Heart left ventricle (tissue), 16 donors: ENCODE data around the gene CHRNB4. TPM values are rescaled to one million over a fixed set of nuclear protein-coding genes. Genes with fewer than 3 reads are reported as not detected.

Source experiments
- ATAC-seq, 4 donors: fragments of 200-7000 bp; cut with Tn5 transposase; one replicate each; pipeline ENCODE4 v1.9.1; 2020 to 2022; ENCODE audit warnings: moderate library complexity in 4 of 4, mild to moderate bottlenecking in 3 of 4, moderate number of reproducible peaks in 1 of 4
- DNase-seq, 5 donors: peaks; one replicate each; pipeline ENCODE4 v3.0.0-alpha.2; 2020
- H3K27ac ChIP-seq, 12 donors: fragments of 200-600 bp; sonication (generic) in 4 of 12; one replicate each; pipeline versions ENCODE4 v1.5.0 to v1.8.0; 2016 to 2022; ENCODE audit warnings: mild to moderate bottlenecking in 2 of 12
- H3K27me3 ChIP-seq, 9 donors: fragments of 200-600 bp; sonication (generic) in 2 of 9; one replicate each; pipeline versions ENCODE4 v1.5.1 to v1.8.0; 2016 to 2022; ENCODE audit warnings: mild to moderate bottlenecking in 3 of 9
- H3K36me3 ChIP-seq, 9 donors: fragments of 200-600 bp; sonication (generic) in 2 of 9; one replicate each; pipeline versions ENCODE4 v1.5.0 to v1.8.0; 2018 to 2022; ENCODE audit warnings: mild to moderate bottlenecking in 2 of 9
- H3K4me1 ChIP-seq, 12 donors: fragments of 200-600 bp; sonication (generic) in 4 of 12; one replicate each; pipeline versions ENCODE4 v1.5.0 to v1.8.0; 2016 to 2022; ENCODE audit warnings: mild to moderate bottlenecking in 3 of 12
- H3K4me3 ChIP-seq, 12 donors: fragments of 200-600 bp; sonication (generic) in 4 of 12; one replicate each; pipeline versions ENCODE4 v1.5.0 to v1.8.0; 2017 to 2022; ENCODE audit warnings: mild to moderate bottlenecking in 9 of 12, moderate library complexity in 4 of 12
- H3K9me3 ChIP-seq, 12 donors: fragments of 200-600 bp; sonication (generic) in 4 of 12; one replicate each; pipeline versions ENCODE4 v1.5.0 to v1.8.0; 2016 to 2022; ENCODE audit warnings: mild to moderate bottlenecking in 1 of 12
- POLR2A ChIP-seq, 2 donors: fragments of 450-650 bp; IDR thresholded peaks; one replicate each; pipeline ENCODE4 v1.6.1; 2017; ENCODE audit warnings: antibody characterized with exemption in 2 of 2, mild to moderate bottlenecking in 2 of 2, moderate library complexity in 2 of 2
- WGBS, 4 donors: extraction: QIAGEN DNeasy Blood & Tissue Kit in 2 of 4; methylation state at CpG; one replicate each; pipeline versions ENCODE4 v1.1.5 to v1.1.7; 2013 to 2018; 5-methylcytosine and 5-hydroxymethylcytosine counted together
- intact Hi-C, 10 donors: fragments of 100-400 bp; cut with DNase I; formaldehyde crosslinking; loops; one replicate each; pipeline versions ENCODE4 v1.11.1 to v1.14.2; 2022
- polyA plus RNA-seq, 2 donors: library from polyadenylated mRNA; stranded (reverse); fragments of 200-250 nt; gene quantifications; one replicate each; pipeline ENCODE4 v1.2.3, GENCODE V29; 2013
- total RNA-seq, 9 donors: library from RNA; depleted of rRNA in 2 of 9; stranded (reverse); fragments of >200 nt in 2 of 9; fragmentation: NEBNext Ultra II Directional in 3 of 9; extraction: Animal tissue kit (Norgen Biotek cat#: 25700) in 3 of 9; gene quantifications; one replicate each; pipeline versions ENCODE4 v1.1.0 to v1.2.4, GENCODE V29; 2016 to 2023
- TF ChIP-seq, protein P1 (sequence below), 12 donors: fragments of 200-600 bp; sonication (generic) in 4 of 12; IDR thresholded peaks; one replicate each; pipeline versions ENCODE4 v1.5.0 to v1.8.0; 2018 to 2022; ENCODE audit warnings: antibody characterized with exemption in 12 of 12, mild to moderate bottlenecking in 5 of 12
- donor health status: ischemic (EF 13 %, LVEDD 7.1; RV severe dilation, severe dysfunction).
- donor health status: healthy with polysubstance abuse.
- donor health status: DM: no; HTN: yes; CAD: no.
- donor health status: DM: no; HTN: no; CAD: no.
- donor health status: ischemic (EF 25% LVEDD 6.9; RV normal size, moderate dysfunction).
- donor health status: ischemic (EF 25% LVEDD 5.7; RV mildly dilated, moderate dysfunction).
- donor health status: healthy.
- donor health status: DM: yes; HTN: yes; CAD: no.
- donor health status: ischemic (EF 35%, LVEDD 5.7; RV mildly dilated, moderate dysfunction).
- donor health status: nonischemic (EF 11% LVEDD 7.7; RV severe dilation, severe dysfunction).
- donor health status: DM: yes; HTN: yes; CAD: no.
- donor health status: PGD.
- donor health status: ischemic (EF 29% LVEDD 5.4; RV normal size, mild dysfunction).
- donor health status: nonischemic (EF 23%, LVEDD 6.1; RV moderate dilation, normal function).

Gene CHRNB4
- total and polyA plus RNA-seq, 11 donors = 0.21 TPM; not detected in 10

DNA sequence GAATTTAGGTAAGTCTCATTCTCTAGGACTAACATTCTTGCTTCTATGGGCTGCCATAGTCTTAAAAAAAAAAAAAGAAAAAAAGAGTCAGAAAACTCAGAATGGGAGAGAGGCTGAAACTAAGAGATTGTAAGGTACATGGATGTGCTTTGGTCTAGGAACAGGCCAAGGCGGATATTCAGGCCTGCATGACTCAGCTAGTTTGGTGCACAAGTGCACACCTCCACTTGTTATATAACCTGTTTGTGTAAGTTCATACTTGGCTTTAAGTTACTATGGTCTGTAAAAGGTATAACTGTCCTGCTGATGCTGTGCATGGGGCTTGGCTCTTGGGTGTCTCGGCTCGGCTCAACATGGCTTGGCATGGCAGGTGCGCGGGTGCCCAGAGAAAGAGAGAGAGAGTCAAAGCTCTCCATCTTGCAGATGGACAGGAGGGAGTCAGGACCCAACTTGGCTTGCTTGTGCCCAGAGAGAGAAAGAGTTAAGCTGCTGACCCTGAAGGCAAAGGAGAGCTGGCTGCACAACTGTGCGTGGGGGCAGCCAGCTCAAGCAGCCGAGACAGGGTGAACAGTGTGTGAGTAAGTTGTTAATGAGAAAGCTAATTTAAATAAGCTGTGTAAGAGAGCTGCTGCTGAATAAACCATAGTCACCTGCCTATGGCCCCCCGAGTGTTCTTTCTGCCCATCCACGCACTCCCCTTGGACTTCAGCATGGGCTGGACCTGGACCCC is 31.4 kb upstream of the CHRNB4 start:
- H3K27ac ChIP-seq = no peak overlapping the region
- H3K9me3 ChIP-seq = peaks cover 0 to 7% (median 0%) of the 10 kb centered on the region in 12 donors
- no peak for ATAC-seq
- TF ChIP-seq, protein P1, sequence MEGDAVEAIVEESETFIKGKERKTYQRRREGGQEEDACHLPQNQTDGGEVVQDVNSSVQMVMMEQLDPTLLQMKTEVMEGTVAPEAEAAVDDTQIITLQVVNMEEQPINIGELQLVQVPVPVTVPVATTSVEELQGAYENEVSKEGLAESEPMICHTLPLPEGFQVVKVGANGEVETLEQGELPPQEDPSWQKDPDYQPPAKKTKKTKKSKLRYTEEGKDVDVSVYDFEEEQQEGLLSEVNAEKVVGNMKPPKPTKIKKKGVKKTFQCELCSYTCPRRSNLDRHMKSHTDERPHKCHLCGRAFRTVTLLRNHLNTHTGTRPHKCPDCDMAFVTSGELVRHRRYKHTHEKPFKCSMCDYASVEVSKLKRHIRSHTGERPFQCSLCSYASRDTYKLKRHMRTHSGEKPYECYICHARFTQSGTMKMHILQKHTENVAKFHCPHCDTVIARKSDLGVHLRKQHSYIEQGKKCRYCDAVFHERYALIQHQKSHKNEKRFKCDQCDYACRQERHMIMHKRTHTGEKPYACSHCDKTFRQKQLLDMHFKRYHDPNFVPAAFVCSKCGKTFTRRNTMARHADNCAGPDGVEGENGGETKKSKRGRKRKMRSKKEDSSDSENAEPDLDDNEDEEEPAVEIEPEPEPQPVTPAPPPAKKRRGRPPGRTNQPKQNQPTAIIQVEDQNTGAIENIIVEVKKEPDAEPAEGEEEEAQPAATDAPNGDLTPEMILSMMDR (IDR thresholded peaks at IDR 0.05) = no peak
- TF ChIP-seq POLR2A (IDR thresholded peaks at IDR 0.05) = no peak
- intact Hi-C loops = no loop called here
- peaks cover 0 to 13% (median 0%) of the 10 kb centered on the region in 12 donors for H3K4me1 ChIP-seq
- no peaks in the 10 kb centered on the region for H3K36me3 ChIP-seq
- 90 to 93% (median 93%) methylated on average over 9 of the region's 9 CpGs for WGBS, 4 donors
- H3K27me3 ChIP-seq = no peaks in the 10 kb centered on the region
- no peak for DNase-seq
- no peak overlapping the region for H3K4me3 ChIP-seq

DNA sequence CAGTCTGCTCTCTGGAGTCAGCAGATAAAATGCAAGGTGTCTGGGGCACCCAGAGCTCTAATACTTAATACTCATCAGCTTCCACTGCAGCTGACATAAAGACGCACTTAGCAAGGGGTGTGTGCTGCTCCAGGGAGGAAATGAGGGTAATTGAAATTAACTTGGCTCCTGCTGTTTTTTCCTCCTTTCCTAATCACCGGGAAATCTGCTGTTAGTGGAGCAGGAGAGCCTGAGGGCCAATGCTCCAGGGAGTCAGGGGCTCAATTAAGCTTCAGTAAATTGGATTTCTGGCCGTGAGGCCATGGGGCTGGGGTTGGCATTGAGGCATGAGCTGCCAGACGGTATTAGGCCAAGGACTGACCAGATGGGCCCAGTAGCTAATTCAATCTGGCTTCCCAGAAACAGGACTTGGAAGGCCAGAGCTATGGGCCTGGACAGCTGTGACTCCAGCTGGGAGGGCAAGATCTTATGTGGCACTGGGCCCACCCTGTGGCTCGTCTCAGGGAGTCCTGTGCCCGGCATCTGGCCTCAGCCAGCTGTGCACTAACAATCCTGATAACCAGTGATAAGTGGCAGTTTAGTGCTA is 30.7 kb upstream of the CHRNB4 start:
- intact Hi-C loops = no loop called here
- H3K27ac ChIP-seq = no peak overlapping the region
- DNase-seq = peak in 1 of 5 donors; percentile 40
- H3K36me3 ChIP-seq = no peaks in the 10 kb centered on the region
- TF ChIP-seq POLR2A (IDR thresholded peaks at IDR 0.05) = no peak
- TF ChIP-seq, protein P1 (IDR thresholded peaks at IDR 0.05) = no peak
- H3K4me3 ChIP-seq = no peak overlapping the region
- no peaks in the 10 kb centered on the region for H3K27me3 ChIP-seq
- H3K4me1 ChIP-seq = peaks cover 0 to 13% (median 0%) of the 10 kb centered on the region in 12 donors
- H3K9me3 ChIP-seq = peaks cover 0 to 7% (median 0%) of the 10 kb centered on the region in 12 donors
- peak in 1 of 4 donors; percentile 47 for ATAC-seq
- 43 to 56% (median 50%) methylated on average over 5 to 6 of the region's 6 CpGs for WGBS, 4 donors

DNA sequence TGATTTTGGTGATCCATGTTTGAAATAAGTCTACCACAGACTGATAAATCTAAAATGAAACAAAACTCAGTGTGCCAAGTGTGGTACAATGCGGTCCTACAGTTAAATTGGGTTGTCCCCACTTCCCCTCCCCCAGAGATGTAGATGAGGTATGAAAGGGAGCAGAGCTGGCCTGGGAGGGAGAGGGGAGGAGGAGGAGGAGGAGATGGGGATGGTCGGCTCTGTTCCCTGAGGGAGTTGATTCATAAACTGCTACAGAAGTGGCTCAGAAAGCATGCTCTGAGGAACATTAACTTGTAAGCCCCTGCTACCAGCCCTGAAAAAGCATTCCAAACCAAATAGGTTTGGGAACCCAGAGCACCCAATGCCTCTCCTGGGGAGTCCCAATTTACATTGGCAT is 28.0 kb upstream of the CHRNB4 start:
- DNase-seq (no peak), ATAC-seq (no peak)
- H3K9me3 ChIP-seq = peaks cover 0 to 7% (median 0%) of the 10 kb centered on the region in 12 donors
- WGBS, 4 donors = 53 to 79% (median 74%) methylated on average over 2 of the region's 2 CpGs
- peaks cover 0 to 13% (median 0%) of the 10 kb centered on the region in 12 donors for H3K4me1 ChIP-seq
- H3K27me3 ChIP-seq = no peaks in the 10 kb centered on the region
- H3K4me3 ChIP-seq = no peak overlapping the region
- H3K36me3 ChIP-seq = no peaks in the 10 kb centered on the region
- intact Hi-C loops = no loop called here
- TF ChIP-seq POLR2A (IDR thresholded peaks at IDR 0.05) = no peak
- TF ChIP-seq, protein P1 (IDR thresholded peaks at IDR 0.05) = no peak
- H3K27ac ChIP-seq = no peak overlapping the region

GRCh38 chr15:78667578-78668236 is 26.7 kb upstream of the CHRNB4 start:
- ATAC-seq (peak in 2 of 4 donors; percentile 48 to 53), DNase-seq (no peak)
- Histone ChIP-seq H3K36me3 (no peaks in the 10 kb centered on the region), H3K27ac (no peak overlapping the region), H3K4me3 (no peak overlapping the region), H3K9me3 (no peaks in the 10 kb centered on the region), H3K4me1 (peaks cover 0 to 12% (median 0%) of the 10 kb centered on the region in 12 donors), H3K27me3 (no peaks in the 10 kb centered on the region)
- TF ChIP-seq POLR2A (IDR thresholded peaks at IDR 0.05) = no peak
- TF ChIP-seq, protein P1 (IDR thresholded peaks at IDR 0.05) = no peak
- intact Hi-C loops = no loop called here
- 66 to 76% (median 70%) methylated on average over 8 of the region's 8 CpGs for WGBS, 4 donors
